HepG2 (cell line): ENCODE data around the gene PRSS22. TPM values are rescaled to one million over a fixed set of nuclear protein-coding genes. Genes with fewer than 3 reads are reported as not detected.

Source experiments
- ATAC-seq: fragments of 200-7000 bp; cut with Tn5 transposase; 3 replicates; pipeline ENCODE4 v1.9.1; 2020; ENCODE audit warnings: mild to moderate bottlenecking, moderate library complexity
- BruUV-seq: library from RNA; stranded (reverse); fragments of 400-500 nt; replicated peaks from 2 replicates; lab custom pipeline; 2021; lab: Mats Ljungman, UMichigan
- CTCF ChIA-PET: fragments of 300-600 bp; formaldehyde crosslinking; extraction: SDS; loops from one replicate; lab custom pipeline; 2021; ENCODE audit warnings: low total read pairs, inconsistent platforms, low intra/inter-chr PET ratio; lab: Yijun Ruan, JAX
- POLR2A ChIA-PET: fragments of 350-600 bp; sonication (Branson Sonifier 250); formaldehyde crosslinking; loops from one replicate; lab custom pipeline; 2020; ENCODE audit warnings: antibody characterized with exemption, inconsistent platforms; lab: Yijun Ruan, JAX
- DNase-seq: peaks from one replicate; pipeline ENCODE4 v3.0.0-alpha.2; 2015; ENCODE audit warnings: low spot score
- FAIRE-seq: peaks from 3 replicates; lab custom pipeline; 2011; peaks lifted over from hg19 to GRCh38; lab: Jason Lieb, UNC
- H2AFZ ChIP-seq: one replicate; pipeline ENCODE4 v1.6.1; 2011; ENCODE audit warnings: low read length, inconsistent platforms
- H3K27ac ChIP-seq: fragments of 300-600 bp; 3 replicates; pipeline ENCODE4 v1.8.0; 2011; ENCODE audit warnings: mixed run types, mild to moderate bottlenecking, mixed read lengths, low read length, inconsistent platforms; ENCODE audit not compliant: insufficient read depth; ENCODE audit errors: extremely low read length
- H3K27me3 ChIP-seq, 2 experiments: fragments of 200-600 bp in 1 of 2; 2 replicates in 1 of 2; 3 replicates in 1 of 2; pipeline versions ENCODE4 v1.6.0 to v1.8.0; 2011; ENCODE audit warnings: low read length in 2 of 2, mild to moderate bottlenecking in 2 of 2, moderate library complexity in 2 of 2, inconsistent platforms in 1 of 2; ENCODE audit not compliant: insufficient read depth in 2 of 2, control insufficient read depth in 1 of 2
- H3K36me3 ChIP-seq, 2 experiments: fragments of 200-600 bp in 1 of 2; replicated peaks in 1 of 2; 2 replicates in 1 of 2; 3 replicates in 1 of 2; pipeline versions ENCODE4 v1.5.1 to v1.8.0; 2011; ENCODE audit warnings: low read length in 2 of 2, inconsistent platforms in 1 of 2; ENCODE audit not compliant: insufficient read depth in 2 of 2, control insufficient read depth in 1 of 2
- H3K4me1 ChIP-seq: 2 replicates; pipeline ENCODE4 v1.5.1; 2012; ENCODE audit warnings: low read length, inconsistent platforms; ENCODE audit not compliant: insufficient read depth
- H3K4me2 ChIP-seq: 2 replicates; pipeline ENCODE4 v1.6.0; 2011; ENCODE audit warnings: low read depth, low read length, inconsistent platforms
- H3K4me3 ChIP-seq, 3 experiments: fragments of 200-600 bp in 1 of 3; sonication (generic), shearing (Covaris generic) in 1 of 3; replicated peaks in 1 of 3; 2 replicates each; pipeline ENCODE4 v1.5.1; 2011 to 2016; ENCODE audit warnings: low read length in 3 of 3, inconsistent platforms in 2 of 3, low read depth in 2 of 3, mild to moderate bottlenecking in 2 of 3, control low read depth in 1 of 3, mixed read lengths in 1 of 3; ENCODE audit not compliant: insufficient read depth in 1 of 3
- H3K79me2 ChIP-seq: one replicate; pipeline ENCODE4 v1.6.1; 2011; ENCODE audit warnings: low read length, inconsistent platforms; ENCODE audit not compliant: insufficient read depth
- H3K9ac ChIP-seq: 2 replicates; pipeline ENCODE4 v1.6.0; 2011; ENCODE audit warnings: mild to moderate bottlenecking, low read depth, low read length, inconsistent platforms; ENCODE audit not compliant: insufficient read depth
- H3K9me3 ChIP-seq: 2 replicates; pipeline ENCODE4 v1.5.1; 2012; ENCODE audit warnings: mild to moderate bottlenecking, low read length
- H4K20me1 ChIP-seq: 2 replicates; pipeline ENCODE4 v1.6.0; 2011; ENCODE audit warnings: inconsistent platforms, mild to moderate bottlenecking, low read length, moderate library complexity; ENCODE audit not compliant: insufficient read depth
- BRD4 ChIP-seq: sonication (generic); formaldehyde crosslinking; IDR thresholded peaks from 2 replicates; pipeline ENCODE4 v1.4.0; 2020; ENCODE audit warnings: missing genetic modification reagents
- GLI4 ChIP-seq: sonication (generic); formaldehyde crosslinking; IDR thresholded peaks from 2 replicates; pipeline ENCODE4 v1.5.1; 2020; ENCODE audit warnings: missing genetic modification reagents, mild to moderate bottlenecking, moderate library complexity, borderline replicate concordance
- HDAC6 ChIP-seq: fragments of 200-600 bp; sonication (generic); IDR thresholded peaks from 2 replicates; pipeline ENCODE4 v1.7.0; 2017; ENCODE audit warnings: mild to moderate bottlenecking, antibody characterized with exemption, low read length, low read depth
- MBNL3 ChIP-seq: fragments of 250-450 bp; sonication (Bioruptor Pico); conservative IDR thresholded peaks from 2 replicates; pipeline ENCODE4 v1.8.0; 2022; ENCODE audit warnings: mild to moderate bottlenecking, inconsistent platforms
- NCOA5 ChIP-seq: sonication (generic); formaldehyde crosslinking; IDR thresholded peaks from 2 replicates; pipeline ENCODE4 v1.4.0; 2020; ENCODE audit warnings: missing genetic modification reagents
- PLRG1 ChIP-seq: fragments of 450-650 bp; conservative IDR thresholded peaks from 2 replicates; pipeline ENCODE4 v1.6.1; 2016
- TCF7 ChIP-seq: sonication (generic); IDR thresholded peaks from 2 replicates; pipeline ENCODE4 v1.6.1; 2016; ENCODE audit warnings: antibody characterized with exemption, low read depth
- ZNF335 ChIP-seq: sonication (generic); formaldehyde crosslinking; IDR thresholded peaks from 2 replicates; pipeline ENCODE4 v1.4.0; 2020; ENCODE audit warnings: missing genetic modification reagents
- ZNF44 ChIP-seq: sonication (generic); formaldehyde crosslinking; IDR thresholded peaks from 2 replicates; pipeline ENCODE4 v1.5.1; 2020; ENCODE audit warnings: mild to moderate bottlenecking, missing genetic modification reagents
- ZNF468 ChIP-seq: sonication (generic); formaldehyde crosslinking; IDR thresholded peaks from 2 replicates; pipeline ENCODE4 v1.8.0; 2022; ENCODE audit warnings: mild to moderate bottlenecking, moderate library complexity, missing genetic modification reagents
- ZNF572 ChIP-seq: sonication (generic); formaldehyde crosslinking; IDR thresholded peaks from 2 replicates; pipeline ENCODE4 v1.5.1; 2020; ENCODE audit warnings: mild to moderate bottlenecking, missing genetic modification reagents
- ZNF589 ChIP-seq: sonication (generic); formaldehyde crosslinking; conservative IDR thresholded peaks from 2 replicates; pipeline ENCODE4 v1.8.0; 2022; ENCODE audit warnings: mild to moderate bottlenecking, moderate library complexity, missing genetic modification reagents
- ZSCAN21 ChIP-seq: sonication (generic); formaldehyde crosslinking; IDR thresholded peaks from 2 replicates; pipeline ENCODE4 v1.8.0; 2022; ENCODE audit warnings: mild to moderate bottlenecking, missing genetic modification reagents, moderate library complexity, borderline replicate concordance
- WGBS: methylation state at CpG from one replicate; pipeline ENCODE4 v1.1.6; 2017; ENCODE audit warnings: low lambda C conversion rate; 5-methylcytosine and 5-hydroxymethylcytosine counted together
- in situ Hi-C: cut with HindIII; loops from 2 replicates; pipeline ENCODE4 v1.10.0; 2017; ENCODE audit warnings: low pct_unique_long_range_greater_than_20kb; ENCODE audit not compliant: extremely low pct_ligation_motif_present
- intact Hi-C: fragments of 100-400 bp; cut with micrococcal nuclease; formaldehyde crosslinking; loops from one replicate; pipeline ENCODE4 v1.10.0; 2022; ENCODE audit not compliant: unreplicated experiment
- polyA plus RNA-seq, 8 experiments: library from polyadenylated mRNA; depleted of rRNA in 3 of 8; stranded (reverse) in 7 of 8; unstranded in 1 of 8; fragments of >200 nt; fragmentation: Illumina TruSeq in 4 of 8; extraction: Trizol in 4 of 8; gene quantifications; 2 replicates each; pipeline versions ENCODE4 v1.2.1 to v1.2.3, GENCODE V29; 2011 to 2016; ENCODE audit warnings: low read depth in 4 of 8, missing spikeins in 1 of 8, mixed read lengths in 1 of 8; ENCODE audit not compliant: insufficient read depth in 1 of 8
- total RNA-seq, 5 experiments: library from RNA; depleted of rRNA; stranded (reverse); fragments of >200 nt; fragmentation: Illumina TruSeq; extraction: Trizol; gene quantifications; 2 replicates each; pipeline ENCODE4 v1.2.3, GENCODE V29; 2016; ENCODE audit warnings: low read depth in 1 of 5
- TF ChIP-seq, protein P1 (sequence below): sonication (generic); formaldehyde crosslinking; IDR thresholded peaks from 2 replicates; pipeline ENCODE4 v1.4.0; 2020; ENCODE audit warnings: missing genetic modification reagents

Gene PRSS22
- total and polyA plus RNA-seq, 2 of the 13 experiments (the other 11 are each of a cell fraction or from before 2014, with no cell fraction given) = 0.24 to 0.32 TPM

DNA sequence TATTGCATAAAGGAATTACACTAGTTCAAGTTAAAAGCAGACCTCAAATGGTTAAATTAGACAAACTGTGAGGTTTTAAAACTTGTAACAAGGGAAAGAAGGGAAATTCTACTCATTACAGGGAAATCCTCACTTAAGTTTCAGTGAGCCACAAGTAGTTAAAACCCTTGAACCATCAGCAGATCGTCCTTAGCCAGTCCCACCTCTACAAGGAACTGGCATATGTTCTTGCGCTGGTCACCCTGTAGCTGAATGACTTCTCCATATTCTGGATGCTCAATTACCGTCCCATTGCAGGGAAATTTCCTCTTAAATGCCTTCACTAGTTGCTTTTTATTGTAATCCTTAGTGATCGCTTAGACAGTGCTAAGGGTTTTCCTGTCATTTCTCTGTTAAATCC lies 35.5 kb downstream of the PRSS22 start (continued):
- TF ChIP-seq NCOA5 (CRISPR knock-in tag) = no peak
- TF ChIP-seq GLI4 (CRISPR knock-in tag) = no peak

DNA sequence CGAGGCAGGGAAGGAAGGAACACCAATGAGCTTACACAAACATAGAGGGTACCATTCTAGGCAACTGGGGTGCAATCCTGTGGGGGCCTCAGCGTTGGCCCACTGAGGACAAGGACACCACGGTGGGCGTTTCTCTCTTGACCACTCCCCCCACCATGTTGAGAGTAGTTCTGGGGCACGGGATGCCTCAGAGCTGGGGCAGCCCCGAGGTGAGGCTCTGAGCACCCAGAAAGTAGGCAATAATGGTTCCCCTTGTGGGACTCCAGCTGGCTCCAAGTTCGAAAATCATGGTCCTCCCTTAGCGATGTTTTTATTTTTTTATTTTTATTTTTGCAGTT lies 35.8 kb downstream of the PRSS22 start:
- no peak overlapping the region for H3K4me2 ChIP-seq
- POLR2A ChIA-PET = no interaction called here
- 17% methylated on average over 8 of the region's 8 CpGs for WGBS
- CTCF ChIA-PET = no interaction called here
- ATAC-seq (no peak), FAIRE-seq (no peak), DNase-seq (no peak)
- H3K9ac ChIP-seq = no peak overlapping the region
- peaks cover 6 to 81% of the 10 kb centered on the region in 2 experiments for H3K27me3 ChIP-seq
- H3K79me2 ChIP-seq = no peaks in the 10 kb centered on the region
- no TSS peak for BruUV-seq
- no peak overlapping the region for H2AFZ ChIP-seq
- no peaks in the 10 kb centered on the region for H3K36me3 ChIP-seq
- H3K4me1 ChIP-seq = peaks cover 13% of the 10 kb centered on the region; the same call in 1 of the 2 replicates
- intact Hi-C loops = no loop called here
- no peak overlapping the region for H3K4me3 ChIP-seq
- no peak overlapping the region for H3K27ac ChIP-seq
- no peaks in the 10 kb centered on the region for H3K9me3 ChIP-seq
- in situ Hi-C loops = no loop called here
- TF ChIP-seq ZNF572 (no peak), PLRG1 (no peak), TCF7 (no peak), MBNL3 (CRISPR knock-in tag) (no peak), ZNF589 (CRISPR knock-in tag) (no peak), ZNF468 (CRISPR knock-in tag) (no peak), ZNF335 (CRISPR knock-in tag) (no peak), HDAC6 (no peak), BRD4 (no peak), ZNF44 (CRISPR knock-in tag) (no peak), ZSCAN21 (CRISPR knock-in tag) (no peak)
- TF ChIP-seq, protein P1, sequence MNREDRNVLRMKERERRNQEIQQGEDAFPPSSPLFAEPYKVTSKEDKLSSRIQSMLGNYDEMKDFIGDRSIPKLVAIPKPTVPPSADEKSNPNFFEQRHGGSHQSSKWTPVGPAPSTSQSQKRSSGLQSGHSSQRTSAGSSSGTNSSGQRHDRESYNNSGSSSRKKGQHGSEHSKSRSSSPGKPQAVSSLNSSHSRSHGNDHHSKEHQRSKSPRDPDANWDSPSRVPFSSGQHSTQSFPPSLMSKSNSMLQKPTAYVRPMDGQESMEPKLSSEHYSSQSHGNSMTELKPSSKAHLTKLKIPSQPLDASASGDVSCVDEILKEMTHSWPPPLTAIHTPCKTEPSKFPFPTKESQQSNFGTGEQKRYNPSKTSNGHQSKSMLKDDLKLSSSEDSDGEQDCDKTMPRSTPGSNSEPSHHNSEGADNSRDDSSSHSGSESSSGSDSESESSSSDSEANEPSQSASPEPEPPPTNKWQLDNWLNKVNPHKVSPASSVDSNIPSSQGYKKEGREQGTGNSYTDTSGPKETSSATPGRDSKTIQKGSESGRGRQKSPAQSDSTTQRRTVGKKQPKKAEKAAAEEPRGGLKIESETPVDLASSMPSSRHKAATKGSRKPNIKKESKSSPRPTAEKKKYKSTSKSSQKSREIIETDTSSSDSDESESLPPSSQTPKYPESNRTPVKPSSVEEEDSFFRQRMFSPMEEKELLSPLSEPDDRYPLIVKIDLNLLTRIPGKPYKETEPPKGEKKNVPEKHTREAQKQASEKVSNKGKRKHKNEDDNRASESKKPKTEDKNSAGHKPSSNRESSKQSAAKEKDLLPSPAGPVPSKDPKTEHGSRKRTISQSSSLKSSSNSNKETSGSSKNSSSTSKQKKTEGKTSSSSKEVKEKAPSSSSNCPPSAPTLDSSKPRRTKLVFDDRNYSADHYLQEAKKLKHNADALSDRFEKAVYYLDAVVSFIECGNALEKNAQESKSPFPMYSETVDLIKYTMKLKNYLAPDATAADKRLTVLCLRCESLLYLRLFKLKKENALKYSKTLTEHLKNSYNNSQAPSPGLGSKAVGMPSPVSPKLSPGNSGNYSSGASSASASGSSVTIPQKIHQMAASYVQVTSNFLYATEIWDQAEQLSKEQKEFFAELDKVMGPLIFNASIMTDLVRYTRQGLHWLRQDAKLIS (CRISPR knock-in tag) = no peak
- H4K20me1 ChIP-seq = no peaks in the 10 kb centered on the region
